Activated T-helper 1 cell treated with anti-CD3 and anti-CD28 coated beads, Interleukin-12 subunit alpha, Interleukin-12 subunit beta, Interleukin-2, Interleukin-4 antibody, amounts not matched to agents 30 ng/mL and 10 ng/mL and 1 ng/mL, durations not matched to agents 14 hours and 24 hours and 36 hours (primary cell): ENCODE results near the gene STX1A. TPM values are rescaled to one million over a fixed set of nuclear protein-coding genes. Genes with fewer than 3 reads are reported as not detected.

Source experiments
- DNase-seq: peaks from one replicate; pipeline ENCODE4 v3.0.0; 2021; ENCODE audit warnings: low spot score
- H3K27ac Mint-ChIP-seq: one replicate; pipeline ENCODE4 v1.8.0; 2021; ENCODE audit warnings: mild to moderate bottlenecking, mixed read lengths
- H3K27me3 Mint-ChIP-seq: one replicate; pipeline ENCODE4 v1.8.0; 2022; ENCODE audit warnings: mild to moderate bottlenecking, moderate library complexity, mixed read lengths; ENCODE audit not compliant: insufficient read depth
- H3K36me3 Mint-ChIP-seq: one replicate; pipeline ENCODE4 v1.8.0; 2021; ENCODE audit warnings: low read depth, mixed read lengths
- H3K4me1 Mint-ChIP-seq: one replicate; pipeline ENCODE4 v1.8.0; 2021; ENCODE audit warnings: low read depth, mixed read lengths
- H3K4me3 Mint-ChIP-seq: one replicate; pipeline ENCODE4 v1.8.0; 2021; ENCODE audit warnings: mild to moderate bottlenecking, moderate library complexity, mixed read lengths
- H3K9me3 Mint-ChIP-seq: one replicate; pipeline ENCODE4 v1.8.0; 2021; ENCODE audit warnings: mixed read lengths
- intact Hi-C: fragments of 100-400 bp; cut with micrococcal nuclease; formaldehyde crosslinking; loops from one replicate; pipeline ENCODE4 v1.15.1; 2024
- total RNA-seq: library from RNA; stranded (reverse); gene quantifications from 2 replicates; pipeline ENCODE4 v1.2.3, GENCODE V29; 2022

STX1A gene
- total RNA-seq, 1 donor from 2014 or later, result 26.7 TPM

GRCh38 chr7:73702226-73702625, 17.2 kb downstream of the STX1A start:
- Mint-ChIP-seq H3K9me3 (no peaks in the 10 kb centered on the region), H3K4me1 (peaks cover 8% of the 10 kb centered on the region), H3K4me3 (peak overlapping the region; percentile 19), H3K36me3 (peaks cover 25% of the 10 kb centered on the region), H3K27ac (no peak overlapping the region), H3K27me3 (no peaks in the 10 kb centered on the region)
- intact Hi-C loops, result no loop called here
- DNase-seq, result no peak

- H3K27me3 Mint-ChIP-seq, result no peaks in the 10 kb centered on the region
- no peak overlapping the region for H3K4me3 Mint-ChIP-seq
- intact Hi-C loops, result loop anchor here (1.0 kb wide), 1 partner anchor 16 kb away; no protein-coding TSS in a partner anchor
- H3K4me1 Mint-ChIP-seq, result peaks cover 3% of the 10 kb centered on the region
- H3K9me3 Mint-ChIP-seq, result no peaks in the 10 kb centered on the region
- H3K36me3 Mint-ChIP-seq, result peaks cover 27% of the 10 kb centered on the region
- H3K27ac Mint-ChIP-seq, result no peak overlapping the region
- no peak for DNase-seq
These were observed 18.0 kb downstream of the STX1A start for GRCh38 chr7:73701357-73701995.

GRCh38 chr7:73700581-73701134, 18.8 kb downstream of the STX1A start:
- no peak for DNase-seq
- Mint-ChIP-seq H3K4me3 (no peak overlapping the region), H3K36me3 (peaks cover 26% of the 10 kb centered on the region), H3K4me1 (no peaks in the 10 kb centered on the region), H3K27ac (no peak overlapping the region), H3K9me3 (no peaks in the 10 kb centered on the region), H3K27me3 (no peaks in the 10 kb centered on the region)
- intact Hi-C loops, result loop anchor here (1.0 kb wide), 1 partner anchor 17 kb away; no protein-coding TSS in a partner anchor

- peaks cover 29% of the 10 kb centered on the region for H3K36me3 Mint-ChIP-seq
- intact Hi-C loops, result no loop called here
- H3K4me3 Mint-ChIP-seq, result no peak overlapping the region
- DNase-seq, result no peak
- no peaks in the 10 kb centered on the region for H3K27me3 Mint-ChIP-seq
- H3K9me3 Mint-ChIP-seq, result no peaks in the 10 kb centered on the region
- no peaks in the 10 kb centered on the region for H3K4me1 Mint-ChIP-seq
- H3K27ac Mint-ChIP-seq, result no peak overlapping the region
These were observed 19.4 kb downstream of the STX1A start for GRCh38 chr7:73700069-73700423.

GRCh38 chr7:73699370-73700068, 19.9 kb downstream of the STX1A start:
- Mint-ChIP-seq H3K9me3 (no peaks in the 10 kb centered on the region), H3K4me1 (no peaks in the 10 kb centered on the region), H3K27me3 (no peaks in the 10 kb centered on the region), H3K27ac (no peak overlapping the region), H3K4me3 (no peak overlapping the region), H3K36me3 (peaks cover 33% of the 10 kb centered on the region)
- intact Hi-C loops, result no loop called here
- no peak for DNase-seq

GRCh38 chr7:73698410-73698809, 21.1 kb downstream of the STX1A start:
- Mint-ChIP-seq H3K27me3 (no peaks in the 10 kb centered on the region), H3K9me3 (no peaks in the 10 kb centered on the region), H3K36me3 (peaks cover 37% of the 10 kb centered on the region), H3K27ac (no peak overlapping the region), H3K4me1 (no peaks in the 10 kb centered on the region), H3K4me3 (no peak overlapping the region)
- intact Hi-C loops, result no loop called here
- no peak for DNase-seq

- no peak overlapping the region for H3K27ac Mint-ChIP-seq
- H3K4me1 Mint-ChIP-seq, result peaks cover 4% of the 10 kb centered on the region
- DNase-seq, result no peak
- H3K4me3 Mint-ChIP-seq, result no peak overlapping the region
- intact Hi-C loops, result no loop called here
- H3K9me3 Mint-ChIP-seq, result no peaks in the 10 kb centered on the region
- no peaks in the 10 kb centered on the region for H3K27me3 Mint-ChIP-seq
- H3K36me3 Mint-ChIP-seq, result peaks cover 34% of the 10 kb centered on the region
These were observed 23.1 kb downstream of the STX1A start for GRCh38 chr7:73696372-73696771.

- DNase-seq, result no peak
- Mint-ChIP-seq H3K27me3 (no peaks in the 10 kb centered on the region), H3K27ac (no peak overlapping the region), H3K4me1 (peaks cover 29% of the 10 kb centered on the region), H3K36me3 (peaks cover 56% of the 10 kb centered on the region), H3K4me3 (no peak overlapping the region), H3K9me3 (no peaks in the 10 kb centered on the region)
- intact Hi-C loops, result no loop called here
These were observed 28.8 kb downstream of the STX1A start for GRCh38 chr7:73690646-73691045.

GRCh38 chr7:73688288-73688687, 31.2 kb downstream of the STX1A start:
- H3K36me3 Mint-ChIP-seq, result peaks cover 49% of the 10 kb centered on the region

GRCh38 chr7:73685311-73685710, 34.2 kb downstream of the STX1A start:
- H3K36me3 Mint-ChIP-seq, result peaks cover 31% of the 10 kb centered on the region
- H3K27ac Mint-ChIP-seq, result no peak overlapping the region
- peak overlapping the region; percentile 67 for H3K4me3 Mint-ChIP-seq
- intact Hi-C loops, result loop anchor here (10.0 kb wide), 1 partner anchor 489 kb away; the partner anchor contains the start of gene EIF4H
- H3K27me3 Mint-ChIP-seq, result no peaks in the 10 kb centered on the region
- no peaks in the 10 kb centered on the region for H3K9me3 Mint-ChIP-seq
- DNase-seq, result no peak
- peaks cover 37% of the 10 kb centered on the region for H3K4me1 Mint-ChIP-seq

More at GRCh38 chr7:73688288-73688687, 31.2 kb downstream of the STX1A start:
- H3K4me3 Mint-ChIP-seq, result no peak overlapping the region
- no peak for DNase-seq
- H3K9me3 Mint-ChIP-seq, result no peaks in the 10 kb centered on the region
- H3K27me3 Mint-ChIP-seq, result no peaks in the 10 kb centered on the region
- H3K27ac Mint-ChIP-seq, result no peak overlapping the region
- peaks cover 29% of the 10 kb centered on the region for H3K4me1 Mint-ChIP-seq
- intact Hi-C loops, result loop anchor here (10.0 kb wide), 1 partner anchor 487 kb away; the partner anchor contains the start of gene EIF4H

- Mint-ChIP-seq H3K9me3 (no peaks in the 10 kb centered on the region), H3K27ac (peak overlapping the region; percentile 90), H3K4me3 (peak overlapping the region; percentile 99), H3K4me1 (peaks cover 32% of the 10 kb centered on the region), H3K36me3 (peaks cover 22% of the 10 kb centered on the region), H3K27me3 (no peaks in the 10 kb centered on the region)
- intact Hi-C loops, result loop anchor here (1.0 to 10.0 kb wide), 10 partner anchors 17 to 491 kb away; partner anchors contain the start of genes ABHD11, BAZ1B, BCL7B and EIF4H
- DNase-seq, result no peak
These were observed 35.4 kb downstream of the STX1A start for GRCh38 chr7:73683788-73684693.

- DNase-seq, result peak; percentile 87
- intact Hi-C loops, result loop anchor here (1.0 to 10.0 kb wide), 10 partner anchors 16 to 492 kb away; partner anchors contain the start of genes ABHD11, BAZ1B, BCL7B and EIF4H
- H3K9me3 Mint-ChIP-seq, result no peaks in the 10 kb centered on the region
- peak within 1 kb of the TSS; percentile 99 for H3K4me3 Mint-ChIP-seq
- H3K27me3 Mint-ChIP-seq, result no peaks in the 10 kb centered on the region
- peaks cover 21% of the 10 kb centered on the region for H3K36me3 Mint-ChIP-seq
- H3K4me1 Mint-ChIP-seq, result peaks cover 25% of the 10 kb centered on the region
- H3K27ac Mint-ChIP-seq, result peak within 1 kb of the TSS; percentile 90
These were observed 36.2 kb downstream of the STX1A start, which contains the start of the genes BUD23 and DNAJC30 for GRCh38 chr7:73683056-73683787. Gene BUD23 (plus strand): TSS chr7:73683597. CDS start chr7:73683626, 29 bp downstream. Gene DNAJC30 (minus strand): TSS chr7:73683453. CDS start chr7:73683423, 30 bp downstream.
